Measurements from ENCODE around the gene DAD1. TPM values are rescaled to one million over a fixed set of nuclear protein-coding genes. Genes with fewer than 3 reads are reported as not detected.

The DAD1 gene
- total and polyA plus RNA-seq, 7 donors: 115 to 274 (median 160) TPM

DNA sequence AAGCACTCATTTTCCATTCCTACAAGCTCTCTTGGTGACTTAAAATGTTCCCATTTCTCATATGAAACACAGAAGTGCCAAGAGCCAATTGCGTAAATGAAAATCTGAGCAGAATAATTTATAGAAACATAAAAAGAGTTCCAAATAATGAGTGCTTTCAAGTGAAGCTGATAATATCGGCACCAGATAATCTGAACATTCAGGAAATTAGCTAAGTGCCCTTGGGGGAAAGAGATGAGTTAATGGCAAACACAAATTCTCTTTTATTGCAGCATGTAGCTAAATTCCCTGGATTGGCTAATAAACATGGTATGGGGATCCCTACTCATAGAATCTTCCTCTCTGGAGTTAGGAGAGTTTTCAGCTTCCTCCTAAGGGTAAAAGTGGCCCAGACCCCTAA is 46.7 kb downstream of the DAD1 start:
- no peaks in the 10 kb centered on the region for H3K9me3 ChIP-seq
- TF ChIP-seq EP300 (IDR thresholded peaks at IDR 0.05) (no peak), POLR2AphosphoS5 (IDR thresholded peaks at IDR 0.05) (no peak), POLR2A (IDR thresholded peaks at IDR 0.05) (no peak)
- TF ChIP-seq, protein P1, sequence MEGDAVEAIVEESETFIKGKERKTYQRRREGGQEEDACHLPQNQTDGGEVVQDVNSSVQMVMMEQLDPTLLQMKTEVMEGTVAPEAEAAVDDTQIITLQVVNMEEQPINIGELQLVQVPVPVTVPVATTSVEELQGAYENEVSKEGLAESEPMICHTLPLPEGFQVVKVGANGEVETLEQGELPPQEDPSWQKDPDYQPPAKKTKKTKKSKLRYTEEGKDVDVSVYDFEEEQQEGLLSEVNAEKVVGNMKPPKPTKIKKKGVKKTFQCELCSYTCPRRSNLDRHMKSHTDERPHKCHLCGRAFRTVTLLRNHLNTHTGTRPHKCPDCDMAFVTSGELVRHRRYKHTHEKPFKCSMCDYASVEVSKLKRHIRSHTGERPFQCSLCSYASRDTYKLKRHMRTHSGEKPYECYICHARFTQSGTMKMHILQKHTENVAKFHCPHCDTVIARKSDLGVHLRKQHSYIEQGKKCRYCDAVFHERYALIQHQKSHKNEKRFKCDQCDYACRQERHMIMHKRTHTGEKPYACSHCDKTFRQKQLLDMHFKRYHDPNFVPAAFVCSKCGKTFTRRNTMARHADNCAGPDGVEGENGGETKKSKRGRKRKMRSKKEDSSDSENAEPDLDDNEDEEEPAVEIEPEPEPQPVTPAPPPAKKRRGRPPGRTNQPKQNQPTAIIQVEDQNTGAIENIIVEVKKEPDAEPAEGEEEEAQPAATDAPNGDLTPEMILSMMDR (IDR thresholded peaks at IDR 0.05): no peak

DNA sequence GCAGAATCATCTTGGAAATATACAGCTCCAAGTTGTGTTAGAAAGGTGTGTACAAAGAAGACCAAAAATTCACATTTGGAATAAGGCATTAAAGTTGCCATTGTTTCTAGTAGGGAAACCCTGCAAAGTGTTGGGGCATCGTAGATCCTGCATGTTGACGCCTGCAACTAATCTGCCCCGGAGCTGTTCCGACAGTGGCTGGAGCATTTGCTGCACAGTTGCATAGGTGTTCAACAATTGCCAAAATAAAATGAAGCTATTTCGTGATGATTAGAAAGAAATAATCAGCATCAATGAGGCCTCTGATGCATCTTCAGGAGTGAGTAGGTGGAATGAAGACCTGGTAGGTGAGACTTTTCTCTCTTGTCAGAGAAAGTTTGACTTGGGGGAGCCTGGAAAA is 47.3 kb downstream of the DAD1 start:
- WGBS, 2 donors: 86 to 92% methylated on average over 5 of the region's 5 CpGs
- intact Hi-C loops (cut with DNase I): no loop called here
- Histone ChIP-seq H3K27me3 (no peaks in the 10 kb centered on the region), H3K9me3 (no peaks in the 10 kb centered on the region), H3K4me3 (no peak overlapping the region), H3K27ac (no peak overlapping the region), H3K4me1 (peaks cover 0 to 14% (median 9%) of the 10 kb centered on the region in 4 donors), H3K36me3 (no peaks in the 10 kb centered on the region)
- TF ChIP-seq EP300 (IDR thresholded peaks at IDR 0.05): no peak
- TF ChIP-seq POLR2AphosphoS5 (IDR thresholded peaks at IDR 0.05): no peak
- TF ChIP-seq, protein P1 (IDR thresholded peaks at IDR 0.05): no peak
- no peak for TF ChIP-seq POLR2A (IDR thresholded peaks at IDR 0.05)
- no peak for DNase-seq

More for the DNA sequence above, 46.7 kb downstream of the DAD1 start:
- no peaks in the 10 kb centered on the region for H3K36me3 ChIP-seq
- intact Hi-C loops (cut with DNase I): no loop called here
- WGBS, 2 donors: 82 to 84% methylated on average over 2 of the region's 2 CpGs
- peaks cover 0 to 8% (median 2%) of the 10 kb centered on the region in 4 donors for H3K4me1 ChIP-seq
- H3K27ac ChIP-seq: no peak overlapping the region
- H3K4me3 ChIP-seq: no peak overlapping the region
- DNase-seq: no peak
- H3K27me3 ChIP-seq: no peaks in the 10 kb centered on the region

DNA sequence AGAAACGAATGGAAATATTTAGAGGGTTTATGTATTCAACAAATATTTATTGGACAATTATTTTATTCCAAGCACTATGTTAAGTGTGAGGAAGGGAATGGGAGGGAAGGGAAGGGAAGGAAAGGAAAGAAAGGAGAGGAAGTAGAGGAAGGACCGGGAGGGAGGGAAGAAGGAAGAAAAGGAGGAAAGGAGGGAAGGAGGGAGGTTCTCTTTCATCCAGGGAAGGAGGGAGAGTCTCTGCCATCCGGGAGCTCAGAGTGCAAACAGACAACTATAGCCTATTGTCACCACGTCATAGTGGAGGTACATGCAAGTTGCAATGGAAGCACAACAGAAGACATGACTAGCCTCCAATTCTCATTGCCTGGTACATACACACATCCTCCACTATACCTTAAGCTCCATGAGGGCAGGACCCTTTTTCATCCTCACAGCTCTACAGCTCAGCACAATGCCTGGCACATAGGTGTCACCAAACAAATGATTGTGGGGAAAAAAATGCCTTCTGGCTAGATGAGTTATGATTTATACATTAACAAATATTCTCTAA is 48.1 kb downstream of the DAD1 start:
- intact Hi-C loops (cut with DNase I): no loop called here
- no peaks in the 10 kb centered on the region for H3K36me3 ChIP-seq
- H3K27ac ChIP-seq: no peak overlapping the region
- TF ChIP-seq EP300 (IDR thresholded peaks at IDR 0.05): no peak
- no peak for TF ChIP-seq POLR2AphosphoS5 (IDR thresholded peaks at IDR 0.05)
- TF ChIP-seq, protein P1 (IDR thresholded peaks at IDR 0.05): no peak
- TF ChIP-seq POLR2A (IDR thresholded peaks at IDR 0.05): no peak
- 70 to 77% methylated on average over 4 of the region's 4 CpGs for WGBS, 2 donors
- H3K9me3 ChIP-seq: no peaks in the 10 kb centered on the region
- no peak for DNase-seq
- H3K27me3 ChIP-seq: no peaks in the 10 kb centered on the region
- H3K4me3 ChIP-seq: no peak overlapping the region
- H3K4me1 ChIP-seq: peaks cover 0 to 17% (median 11%) of the 10 kb centered on the region in 4 donors

DNA sequence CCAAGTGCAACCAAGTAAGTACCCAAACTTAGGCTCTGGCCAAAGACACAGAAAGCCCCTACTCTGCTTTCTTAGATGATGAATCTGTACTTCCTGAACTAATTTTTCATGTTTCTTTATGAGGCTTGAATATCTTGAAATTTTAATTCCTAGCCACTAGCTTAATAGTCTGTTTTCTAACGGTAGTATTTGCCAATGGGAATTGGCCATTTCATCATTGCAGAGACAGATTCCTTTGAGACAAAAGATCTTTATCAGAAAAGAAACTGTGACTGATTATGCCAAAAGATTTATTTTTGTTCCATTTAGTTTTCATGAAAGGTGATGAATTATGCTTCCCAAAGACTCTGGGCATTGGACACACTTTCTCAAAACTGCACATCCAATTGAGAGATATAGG is 48.7 kb downstream of the DAD1 start:
- no peaks in the 10 kb centered on the region for H3K27me3 ChIP-seq
- no peaks in the 10 kb centered on the region for H3K9me3 ChIP-seq
- H3K36me3 ChIP-seq: no peaks in the 10 kb centered on the region
- intact Hi-C loops (cut with DNase I): no loop called here
- peaks cover 0 to 17% (median 11%) of the 10 kb centered on the region in 4 donors for H3K4me1 ChIP-seq
- no peak overlapping the region for H3K27ac ChIP-seq
- DNase-seq: no peak
- TF ChIP-seq, protein P1 (IDR thresholded peaks at IDR 0.05): no peak
- TF ChIP-seq POLR2AphosphoS5 (IDR thresholded peaks at IDR 0.05): no peak
- TF ChIP-seq POLR2A (IDR thresholded peaks at IDR 0.05): no peak
- TF ChIP-seq EP300 (IDR thresholded peaks at IDR 0.05): no peak
- whole genome bisulfite sequencing, 2 donors: 57 to 63% methylated on average over 1 of the region's 1 CpG
- no peak overlapping the region for H3K4me3 ChIP-seq

DNA sequence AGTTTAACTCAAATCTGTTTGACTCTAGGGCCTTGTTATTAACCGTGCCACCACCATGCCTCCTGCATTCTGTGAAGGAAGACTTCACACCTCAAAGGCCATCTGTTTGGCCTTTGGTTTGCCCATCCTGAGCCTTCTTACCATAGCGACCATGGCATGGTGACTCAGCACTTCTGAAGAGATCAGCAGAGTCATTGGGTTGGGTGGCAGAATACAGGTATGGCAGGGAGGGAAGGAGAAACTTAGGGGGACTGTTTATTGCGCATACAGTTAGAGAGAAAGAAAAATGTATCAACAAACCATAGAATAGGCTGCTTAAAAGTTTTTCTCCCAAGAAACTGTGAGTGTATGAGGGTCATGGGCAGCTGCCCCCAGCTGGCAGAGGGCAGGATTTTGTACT is 49.2 kb downstream of the DAD1 start:
- no peak overlapping the region for H3K4me3 ChIP-seq
- intact Hi-C loops (cut with DNase I): no loop called here
- H3K27ac ChIP-seq: no peak overlapping the region
- no peaks in the 10 kb centered on the region for H3K9me3 ChIP-seq
- no peak for DNase-seq
- no peak for TF ChIP-seq POLR2A (IDR thresholded peaks at IDR 0.05)
- WGBS, 2 donors: 58 to 88% methylated on average over 3 of the region's 3 CpGs
- no peaks in the 10 kb centered on the region for H3K27me3 ChIP-seq
- no peaks in the 10 kb centered on the region for H3K36me3 ChIP-seq
- peaks cover 0 to 17% (median 11%) of the 10 kb centered on the region in 4 donors for H3K4me1 ChIP-seq

Measured in sigmoid colon (tissue), 7 donors.